Stimulated activated CD8-positive, alpha-beta memory T cell treated with anti-CD3 and anti-CD28 coated beads, Interleukin-15, amount 100 ng/mL, for 1 hour (primary cell): ENCODE measurements around the gene FOXO3.
"Not testable (repeated sequence)": the region's sequence is repeated elsewhere in the genome, so short reads cannot be mapped to it uniquely, and the experiment has no call there.

Experiments
- DNase-seq: peaks from one replicate; pipeline ENCODE4 v3.0.0-alpha.2; 2020; ENCODE audit warnings: low read depth

FOXO3 gene

GRCh38 chr6:108555399-108556052 is 5.2 kb upstream of the FOXO3 start:
- no peak for DNase-seq

GRCh38 chr6:108556250-108556649 is 4.5 kb upstream of the FOXO3 start:
- no peak for DNase-seq

- no peak for DNase-seq
These were observed 3.7 kb upstream of the FOXO3 start for GRCh38 chr6:108556866-108557493.

- peak; percentile 49 for DNase-seq
These were observed 3.0 kb upstream of the FOXO3 start for GRCh38 chr6:108557494-108558371.

GRCh38 chr6:108558372-108559096 is 2.2 kb upstream of the FOXO3 start:
- DNase-seq = peak; percentile 91

GRCh38 chr6:108559097-108559883 is 1.4 kb upstream of the FOXO3 start:
- peak; percentile 67 for DNase-seq

GRCh38 chr6:108559884-108560462 is 744 bp upstream of the FOXO3 start:
- DNase-seq = no peak

- DNase-seq = not testable (repeated sequence)
These were observed 561 bp downstream of the FOXO3 start for GRCh38 chr6:108561309-108561647.

- no peak for DNase-seq
These were observed 1.2 kb downstream of the FOXO3 start for GRCh38 chr6:108561742-108562502.

- no peak for DNase-seq
These were observed 1.8 kb downstream of the FOXO3 start for GRCh38 chr6:108562503-108562993.

GRCh38 chr6:108563292-108563691 is 2.6 kb downstream of the FOXO3 start:
- DNase-seq = no peak

- no peak for DNase-seq
These were observed 3.5 kb downstream of the FOXO3 start for GRCh38 chr6:108564178-108564577.

- no peak for DNase-seq
These were observed 4.5 kb downstream of the FOXO3 start for GRCh38 chr6:108565091-108565766.

GRCh38 chr6:108565893-108566292 is 5.2 kb downstream of the FOXO3 start:
- DNase-seq = no peak

- DNase-seq = no peak
These were observed 5.7 kb downstream of the FOXO3 start for GRCh38 chr6:108566406-108566805.

- DNase-seq = no peak
These were observed 7.4 kb downstream of the FOXO3 start for GRCh38 chr6:108568101-108568500.

- DNase-seq = no peak
These were observed 8.0 kb downstream of the FOXO3 start for GRCh38 chr6:108568551-108569305.

- DNase-seq = no peak
These were observed 9.8 kb downstream of the FOXO3 start for GRCh38 chr6:108570517-108570916.
